HG03521 (cell line): Measurements from ENCODE around the gene LBX2.

Source experiments
- ATAC-seq: cut with Tn5 transposase; IDR thresholded peaks from one replicate; pipeline ENCODE4 v1.9.1; 2021; ENCODE audit warnings: mild to moderate bottlenecking, moderate library complexity; ENCODE audit not compliant: unreplicated experiment

The LBX2 gene

DNA sequence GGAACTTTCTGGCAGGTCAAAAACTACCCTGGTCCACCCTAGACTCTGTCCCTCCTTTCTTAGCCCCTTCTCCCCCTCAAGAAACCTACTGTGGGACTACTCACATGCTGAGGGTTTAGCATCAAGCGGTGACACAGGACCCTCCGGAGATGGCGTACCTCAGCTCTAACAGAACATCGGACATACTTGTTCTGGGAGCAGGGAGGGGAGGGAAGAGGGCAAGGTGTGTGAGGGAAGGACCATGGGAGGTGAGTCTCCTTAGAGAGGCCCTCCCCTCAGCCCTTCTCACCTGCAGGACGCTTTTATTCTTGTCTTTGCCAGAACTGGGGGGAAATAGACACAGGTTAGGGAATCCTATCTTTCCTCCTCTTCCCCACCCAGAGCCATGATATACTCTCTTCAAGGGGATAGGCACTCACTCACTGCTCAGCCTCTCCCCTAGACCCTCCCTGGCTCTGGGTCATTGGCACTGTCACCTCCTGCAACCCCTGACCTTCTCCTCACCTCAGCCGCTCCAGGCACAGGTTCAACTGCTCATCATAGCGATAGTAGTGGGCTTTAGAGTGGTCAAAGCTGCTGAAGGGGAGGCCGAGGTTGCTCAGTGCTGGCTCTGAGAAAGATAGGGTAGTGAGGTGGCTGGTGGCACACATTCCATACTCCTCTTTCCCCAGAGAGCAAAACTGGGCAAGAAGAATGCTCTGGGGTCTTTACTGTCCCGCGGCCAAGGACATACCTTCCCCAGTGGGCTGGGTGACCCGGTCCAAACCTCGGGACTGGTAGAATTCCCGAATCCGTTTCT lies 6.2 kb upstream of the LBX2 start:
- ATAC-seq, result no peak

DNA sequence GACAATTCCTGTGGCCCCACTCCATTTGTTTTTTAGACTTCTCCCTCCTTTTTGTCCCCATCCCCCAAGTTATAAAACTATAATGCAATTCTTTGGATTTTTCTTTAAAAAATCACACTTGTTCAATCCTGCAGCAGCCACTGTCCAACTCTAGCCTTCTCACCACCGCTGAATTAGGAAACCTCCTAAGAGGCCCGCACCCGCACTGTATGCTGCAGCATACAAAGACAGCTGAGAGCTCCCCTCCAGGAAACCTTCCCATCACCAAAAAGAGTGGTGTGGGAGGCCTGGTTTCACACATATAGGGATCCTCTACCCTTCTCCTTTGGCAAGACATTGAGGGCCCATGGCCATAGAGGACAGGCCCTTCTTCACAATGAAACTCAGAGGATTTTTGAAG lies 5.2 kb upstream of the LBX2 start:
- ATAC-seq, result no peak

DNA sequence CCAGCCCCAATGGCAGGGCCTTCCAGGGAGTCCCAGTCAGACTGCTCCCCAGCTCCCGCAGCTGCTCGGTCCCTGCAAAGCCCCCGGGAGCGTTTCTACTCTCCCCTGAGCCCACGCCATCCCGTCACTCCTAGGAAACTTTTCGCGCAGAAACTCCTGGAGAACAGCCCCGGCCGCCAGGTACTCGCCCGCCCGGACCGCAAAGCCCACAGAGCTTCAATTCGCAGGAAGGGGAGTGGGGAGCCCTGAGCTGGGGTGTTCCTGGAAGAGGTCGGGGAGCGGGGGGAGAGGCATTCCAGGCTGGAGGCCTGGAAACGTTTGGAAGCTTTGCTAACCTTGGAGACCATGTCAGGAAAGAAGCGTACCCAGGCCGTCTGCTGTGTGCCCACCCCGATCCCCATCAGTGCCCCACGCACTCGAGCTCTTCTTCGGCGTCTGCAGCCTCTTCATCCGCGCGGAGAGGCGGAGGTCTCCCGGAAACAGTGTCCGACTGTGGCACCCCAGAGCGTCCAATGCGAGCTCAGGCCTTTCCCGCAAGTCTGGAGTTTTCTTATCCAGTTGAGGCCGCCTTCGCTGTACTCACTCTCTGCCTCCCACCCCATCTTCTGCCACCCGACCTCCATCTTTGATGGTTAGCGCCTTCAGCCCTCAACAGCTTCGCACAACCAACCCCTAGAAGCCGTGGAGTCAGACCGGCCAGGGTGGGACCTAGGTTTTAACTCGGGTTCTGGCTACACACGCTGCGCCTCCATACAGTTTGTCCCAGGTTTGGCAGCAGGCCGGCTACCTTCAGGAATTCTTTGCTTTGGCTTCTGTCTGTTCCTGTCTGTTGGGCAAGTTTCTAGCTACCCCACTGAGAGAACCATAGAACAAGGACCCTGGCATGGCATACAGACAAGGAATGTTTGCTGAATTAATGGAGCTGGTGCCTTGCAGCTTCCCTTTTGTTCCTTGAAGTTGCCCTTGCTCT lies 4.4 kb upstream of the LBX2 start:
- no peak for ATAC-seq

DNA sequence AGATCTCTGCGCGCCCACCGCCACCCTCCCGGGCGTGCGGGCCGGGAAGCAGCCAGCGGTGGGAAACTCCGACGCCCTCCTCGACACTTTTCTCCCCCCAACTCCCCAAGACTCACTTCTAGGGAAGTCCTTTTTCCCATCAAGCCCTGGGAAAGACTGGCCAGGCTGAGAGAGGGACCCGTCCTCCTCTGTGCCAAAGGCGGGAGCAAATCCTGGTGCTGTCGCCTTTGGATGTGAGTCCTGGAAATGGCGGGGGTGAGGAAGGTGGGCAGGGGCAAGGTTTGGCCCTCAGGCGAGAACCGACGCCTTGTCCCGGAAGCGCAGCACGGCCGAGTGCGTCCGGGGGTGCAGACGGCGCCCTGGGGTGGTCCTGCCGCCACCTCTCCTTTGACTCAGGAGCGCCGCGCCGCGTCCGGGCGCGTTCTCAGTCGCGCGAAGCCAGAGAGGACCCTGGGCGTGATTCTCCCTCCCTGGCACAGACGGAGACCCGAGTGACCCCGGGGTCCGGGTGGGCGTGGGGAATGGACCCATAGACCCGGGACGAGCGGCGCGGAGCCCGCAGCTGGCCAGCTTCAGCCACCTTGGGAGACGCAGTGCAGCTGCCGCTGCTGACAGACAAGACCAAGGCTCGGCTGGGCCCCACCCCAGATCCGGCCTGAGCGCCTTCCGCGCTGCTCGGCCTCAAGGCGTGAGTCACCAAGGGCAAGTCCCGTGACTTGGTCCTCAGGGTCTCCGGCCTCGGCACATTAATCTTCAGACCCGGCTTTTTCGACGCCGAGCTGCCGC lies 3.5 kb upstream of the LBX2 start:
- ATAC-seq, result peak; percentile 21

DNA sequence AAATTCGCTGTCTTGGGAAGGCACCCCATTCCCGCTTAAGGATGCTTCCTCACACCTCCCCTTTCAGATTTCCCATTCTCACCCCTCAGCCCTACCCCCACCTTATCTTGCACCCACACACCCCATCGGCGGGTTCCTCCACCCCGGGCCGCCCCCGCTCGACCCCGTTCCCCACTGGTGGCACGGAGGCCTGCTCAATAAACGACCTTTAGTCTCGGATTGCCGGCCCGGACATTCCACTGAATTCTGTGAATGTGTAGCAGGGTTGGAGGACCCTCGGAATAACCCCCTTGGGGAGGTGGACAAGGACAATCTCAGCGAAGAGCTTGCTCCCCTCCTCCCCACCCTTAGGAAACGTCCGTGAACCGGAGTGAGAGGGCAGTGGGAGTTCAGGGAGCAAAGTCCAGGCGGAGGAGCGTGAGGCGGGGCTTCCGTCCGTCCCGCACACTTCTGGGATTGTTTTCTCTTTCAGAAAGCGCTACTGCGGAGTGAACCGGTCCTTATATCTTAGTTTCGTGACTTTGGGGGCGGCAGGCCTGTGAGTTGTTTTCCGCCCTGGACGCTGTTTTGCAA lies 2.8 kb upstream of the LBX2 start:
- no peak for ATAC-seq

DNA sequence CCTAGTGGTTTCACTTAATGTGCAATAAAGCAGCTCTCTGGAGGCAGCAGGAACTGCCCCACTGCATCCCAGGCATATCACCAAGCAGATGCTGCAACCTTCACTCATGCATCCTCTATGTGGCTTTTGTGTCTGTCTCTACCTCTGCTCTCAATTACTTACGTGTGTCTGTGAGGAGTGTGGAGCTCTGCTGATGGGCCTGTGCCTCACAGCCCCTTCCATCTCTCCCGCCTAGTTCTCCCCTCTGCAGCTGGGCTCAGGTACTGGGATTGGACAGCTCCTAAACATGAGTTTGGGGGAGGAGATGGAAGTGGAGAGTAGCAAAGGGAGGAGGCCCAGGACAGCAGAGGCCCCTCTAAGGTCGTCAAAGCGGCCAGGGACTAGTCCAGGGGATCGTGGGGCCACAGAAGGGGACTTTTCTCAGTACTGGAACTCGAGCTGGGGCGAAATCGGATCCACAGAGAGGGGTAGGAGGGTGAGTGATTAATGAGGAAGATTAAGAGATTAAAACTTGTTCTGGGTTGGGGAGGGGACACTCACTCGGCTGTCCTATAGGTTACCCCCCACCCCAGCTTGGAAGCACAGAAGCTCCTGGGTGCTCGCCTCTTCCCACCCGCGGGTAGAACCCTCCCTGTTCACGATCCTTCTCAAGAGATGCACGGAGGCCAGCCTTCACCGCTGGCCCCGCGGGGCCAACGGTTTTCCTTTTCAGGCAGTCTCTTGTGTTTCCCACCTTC lies 2.1 kb upstream of the LBX2 start:
- ATAC-seq, result no peak

DNA sequence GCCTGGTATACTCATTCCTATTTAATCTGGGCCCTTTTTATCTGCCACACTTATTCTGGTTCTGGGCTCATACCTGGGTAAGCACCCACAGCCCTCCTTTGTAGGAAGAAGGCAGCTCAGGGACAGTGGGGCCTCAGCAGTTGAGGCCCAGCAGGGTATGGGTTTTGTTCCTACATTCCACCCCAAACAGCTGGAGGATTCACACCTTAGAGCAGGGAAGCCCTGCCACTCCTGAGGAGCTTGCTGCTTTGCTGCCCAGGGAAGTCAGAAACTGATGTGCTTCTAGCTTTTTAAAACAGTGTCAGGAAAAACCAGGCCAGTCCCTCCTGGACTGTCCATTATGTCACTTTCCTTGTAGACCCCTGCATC lies 1.2 kb upstream of the LBX2 start:
- no peak for ATAC-seq

DNA sequence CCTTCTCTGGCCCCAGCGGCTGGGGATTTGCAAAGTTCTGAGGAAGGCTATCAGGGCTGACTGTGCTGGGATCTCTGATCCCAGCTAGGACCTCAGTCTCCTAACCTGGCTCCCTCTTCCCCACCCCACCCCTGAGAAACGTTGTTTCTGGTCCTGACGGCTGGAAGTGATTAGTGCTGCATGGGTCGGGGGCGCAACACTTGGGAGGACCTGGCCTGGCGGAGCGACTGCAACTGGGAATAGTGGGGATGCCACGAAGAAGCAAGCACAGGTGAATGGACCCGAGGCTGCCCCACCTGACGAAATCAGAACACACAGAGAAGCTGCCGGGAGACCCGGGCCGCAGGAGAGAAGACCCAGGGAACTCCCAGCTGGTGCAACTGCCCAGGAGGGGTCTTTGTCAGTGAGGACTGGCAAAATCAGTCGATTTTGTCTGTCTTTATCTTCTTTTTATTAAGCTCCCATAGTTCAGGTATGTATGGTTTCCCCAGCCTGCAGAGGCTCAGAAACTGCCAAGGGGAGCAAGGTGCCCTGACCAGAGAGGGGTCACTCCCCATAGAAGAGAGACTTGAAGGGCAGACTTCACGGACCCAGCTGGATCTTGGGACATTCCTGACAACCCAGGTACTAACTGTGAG lies 656 bp upstream of the LBX2 start:
- ATAC-seq, result no peak

DNA sequence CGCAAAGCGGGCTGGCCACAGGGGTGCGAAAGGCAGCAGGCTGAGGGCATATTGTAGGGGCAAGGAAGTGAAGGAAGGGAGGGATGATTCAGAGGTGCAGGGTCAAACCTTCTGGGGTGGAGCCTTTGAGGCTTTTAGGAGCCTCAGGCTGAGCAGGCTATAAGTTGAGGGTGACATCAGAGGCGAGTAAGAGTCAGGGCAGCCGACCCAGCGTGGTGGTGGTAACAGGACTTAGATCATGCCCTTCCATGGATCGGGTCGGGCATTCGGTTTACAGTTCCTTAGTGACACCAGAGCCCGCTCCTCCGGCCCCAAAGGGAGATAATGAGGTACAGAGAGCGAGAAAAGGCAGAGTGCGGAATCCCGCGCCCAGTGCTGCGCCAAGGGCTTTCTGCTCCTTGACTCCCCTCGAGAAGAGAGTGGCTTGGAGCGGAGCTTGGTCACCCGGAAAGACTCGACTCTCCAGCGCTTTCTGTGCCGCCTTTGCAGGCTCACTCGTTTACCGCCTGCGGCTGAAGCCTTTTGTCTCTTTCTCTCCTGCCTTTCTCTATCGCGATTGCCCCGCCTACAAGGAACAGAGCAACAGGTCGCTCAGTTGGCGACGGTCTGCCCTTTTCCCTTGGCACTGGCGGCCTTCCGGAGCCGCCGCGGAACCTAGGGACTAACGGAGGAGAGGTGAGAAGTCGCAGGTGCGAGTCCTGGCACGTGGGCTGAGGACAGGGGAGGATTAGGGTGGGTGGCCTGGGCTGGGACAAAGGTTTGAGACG lies 720 bp downstream of the LBX2 start:
- no peak for ATAC-seq

DNA sequence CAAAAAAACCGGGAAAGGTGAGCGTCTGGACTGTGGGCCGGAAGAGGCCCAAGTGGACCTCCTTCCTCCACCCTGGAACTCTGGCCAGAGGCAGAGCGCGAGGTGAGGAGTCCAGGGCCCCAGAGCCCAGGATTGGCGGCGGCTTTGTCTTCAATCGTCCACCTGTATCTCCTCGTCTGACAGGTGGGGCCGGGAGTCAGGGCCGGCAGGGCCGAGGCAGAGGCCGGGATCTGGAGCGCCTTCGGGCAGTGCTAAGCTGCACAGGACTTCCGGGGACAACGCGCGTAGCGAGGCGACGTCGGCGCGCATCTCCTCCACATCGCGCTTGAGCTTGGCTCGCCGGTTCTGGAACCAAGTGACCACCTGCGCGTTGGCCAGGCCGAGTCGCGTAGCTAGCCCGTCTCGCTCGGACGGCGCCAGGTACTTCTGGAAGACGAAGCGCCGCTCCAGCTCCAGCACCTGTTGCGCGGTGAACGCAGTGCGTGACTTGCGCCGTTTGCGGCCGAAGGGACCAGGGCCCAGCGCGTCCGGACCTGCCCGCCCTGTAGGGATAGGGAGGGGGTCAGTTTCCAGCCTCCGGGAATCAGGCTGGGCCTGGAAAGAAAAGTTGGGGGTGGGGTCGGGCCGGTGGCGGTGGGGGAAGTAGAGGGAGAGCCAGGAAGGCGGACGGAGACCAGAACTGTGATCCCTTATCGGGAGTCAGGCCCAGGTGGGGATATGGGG lies 1.5 kb downstream of the LBX2 start:
- ATAC-seq, result no peak

DNA sequence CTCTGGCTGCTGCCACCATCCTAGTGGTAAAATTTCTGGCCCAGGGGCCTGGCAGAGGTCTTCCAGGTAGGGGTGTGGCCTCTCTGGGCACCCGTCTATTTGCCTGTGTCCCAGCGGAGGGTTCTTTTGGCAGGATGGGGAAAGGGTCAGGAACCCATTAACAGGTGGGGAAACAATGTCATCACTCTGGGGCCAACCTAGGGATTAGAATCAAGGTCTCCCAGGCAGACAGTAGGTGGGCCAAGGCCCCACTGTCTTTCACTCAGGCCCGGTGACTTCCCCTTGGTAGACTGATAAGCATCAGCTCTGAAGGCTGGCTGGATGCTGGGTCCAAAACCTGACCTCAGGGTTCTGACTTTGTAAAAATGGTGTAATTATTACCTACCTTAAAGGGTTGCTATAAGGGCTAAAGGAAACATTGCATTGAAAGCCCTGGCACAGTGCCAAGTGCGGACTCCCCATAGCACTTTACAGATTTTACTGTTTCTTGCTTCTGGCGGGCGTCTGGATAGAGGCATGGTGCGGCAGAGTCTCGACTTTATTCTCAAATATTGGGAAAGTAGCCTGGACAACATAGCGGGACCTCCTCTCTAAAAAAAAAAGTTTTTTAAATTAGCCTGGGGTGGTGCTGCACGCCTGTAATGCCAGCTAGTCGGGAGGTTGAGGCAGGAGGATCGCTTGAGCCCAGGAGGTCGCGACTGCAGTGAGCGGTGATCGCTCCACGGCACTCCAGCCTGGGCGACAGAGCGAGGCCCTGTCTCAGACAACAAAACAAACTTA lies 2.2 kb downstream of the LBX2 start:
- no peak for ATAC-seq

DNA sequence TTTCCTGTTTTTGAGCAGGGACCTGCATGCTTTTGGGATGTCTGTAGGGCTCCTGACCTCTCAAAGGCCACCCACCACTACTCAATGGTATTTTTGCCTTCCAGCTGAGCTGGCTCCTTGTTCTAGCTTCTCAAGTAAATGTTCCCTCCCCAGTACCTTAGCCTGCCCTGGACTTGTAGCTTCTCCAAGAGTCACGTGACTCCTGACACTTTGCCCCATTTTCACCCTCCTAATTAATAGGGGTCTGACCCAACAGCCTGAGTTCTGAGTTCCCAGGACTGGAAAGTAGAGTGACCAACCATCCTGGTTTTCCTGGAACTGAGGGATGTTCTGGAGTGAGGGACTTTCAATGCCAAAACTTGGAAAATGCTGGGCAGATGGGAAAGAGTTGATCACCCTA lies 4.0 kb downstream of the LBX2 start:
- no peak for ATAC-seq

DNA sequence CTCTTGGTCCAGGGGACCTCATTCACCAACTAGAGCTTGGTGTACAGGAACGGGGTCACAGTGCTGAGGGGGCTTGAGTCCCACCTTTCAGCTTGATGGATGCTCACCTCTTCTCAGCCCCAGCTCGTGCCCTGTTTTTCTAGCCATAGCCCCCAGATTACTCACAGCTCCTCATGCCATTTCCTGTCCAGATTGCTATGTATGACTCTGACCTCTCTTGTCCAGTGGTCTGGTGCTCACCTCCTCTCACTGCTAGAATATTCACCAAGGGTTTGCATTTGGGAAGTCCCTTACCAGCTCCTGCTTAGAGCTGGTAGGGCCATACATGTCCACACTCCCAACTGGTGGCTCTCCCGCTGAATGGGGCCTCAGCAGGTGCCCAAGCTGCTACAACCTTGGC lies 5.9 kb downstream of the LBX2 start:
- ATAC-seq, result no peak

DNA sequence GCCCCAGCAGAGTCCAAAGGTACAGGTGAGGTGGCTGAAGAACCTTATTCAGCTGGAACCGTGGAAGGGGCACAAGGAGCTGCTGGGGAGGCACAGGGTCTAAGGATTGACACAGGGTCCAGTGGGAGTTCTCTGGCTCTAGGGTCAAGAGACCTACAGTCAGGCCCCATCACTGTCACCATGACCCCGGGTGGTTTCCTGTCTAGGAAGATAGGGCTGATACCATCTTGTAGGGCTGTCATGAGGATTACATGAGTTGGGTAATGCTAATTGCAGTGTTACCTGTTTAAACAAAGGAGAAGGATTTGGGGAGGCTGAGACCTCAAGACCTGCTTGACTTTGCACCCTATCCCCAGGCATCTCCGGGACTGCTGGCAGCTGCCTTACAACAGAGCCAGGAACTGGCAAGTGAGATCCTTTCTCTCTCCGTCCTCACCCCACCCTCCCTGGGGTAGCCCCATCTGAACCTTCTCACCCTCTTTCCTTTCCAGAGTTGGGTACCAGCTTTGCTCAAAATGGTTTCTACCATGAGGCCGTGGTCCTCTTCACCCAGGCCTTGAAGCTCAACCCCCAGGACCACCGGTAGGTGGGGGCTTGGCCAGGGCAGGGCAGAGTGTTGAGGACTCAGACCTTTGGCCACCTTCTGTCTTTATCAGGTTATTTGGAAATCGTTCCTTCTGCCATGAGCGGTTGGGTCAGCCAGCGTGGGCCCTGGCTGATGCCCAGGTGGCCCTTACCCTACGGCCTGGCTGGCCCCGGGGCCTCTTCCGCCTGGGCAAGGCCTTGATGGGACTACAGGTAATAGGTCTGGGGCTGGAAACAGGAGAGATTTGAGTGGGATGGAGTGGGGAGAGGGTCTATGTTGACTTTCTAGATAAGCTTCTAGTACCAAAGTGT lies 7.5 kb downstream of the LBX2 start:
- no peak for ATAC-seq

DNA sequence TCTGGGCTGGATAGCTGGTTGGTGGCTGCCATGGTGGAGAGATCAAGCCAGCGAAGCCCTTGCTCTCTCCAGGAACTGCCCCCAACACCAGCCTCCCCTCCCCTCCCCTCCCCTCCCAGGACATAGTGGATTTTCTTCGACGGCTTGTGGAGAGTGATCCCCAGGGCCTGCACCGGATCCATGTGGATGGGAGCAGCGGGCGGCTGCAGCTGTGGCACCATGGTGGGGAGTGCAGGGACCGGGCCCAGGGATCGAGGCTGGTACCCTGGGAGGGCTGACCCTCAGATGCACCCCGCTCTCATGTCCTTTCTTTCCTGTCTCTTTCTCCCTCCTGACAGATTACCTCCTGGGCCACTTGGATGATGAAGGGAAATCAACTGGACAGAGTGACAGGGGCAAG lies 9.5 kb downstream of the LBX2 start:
- ATAC-seq, result no peak

DNA sequence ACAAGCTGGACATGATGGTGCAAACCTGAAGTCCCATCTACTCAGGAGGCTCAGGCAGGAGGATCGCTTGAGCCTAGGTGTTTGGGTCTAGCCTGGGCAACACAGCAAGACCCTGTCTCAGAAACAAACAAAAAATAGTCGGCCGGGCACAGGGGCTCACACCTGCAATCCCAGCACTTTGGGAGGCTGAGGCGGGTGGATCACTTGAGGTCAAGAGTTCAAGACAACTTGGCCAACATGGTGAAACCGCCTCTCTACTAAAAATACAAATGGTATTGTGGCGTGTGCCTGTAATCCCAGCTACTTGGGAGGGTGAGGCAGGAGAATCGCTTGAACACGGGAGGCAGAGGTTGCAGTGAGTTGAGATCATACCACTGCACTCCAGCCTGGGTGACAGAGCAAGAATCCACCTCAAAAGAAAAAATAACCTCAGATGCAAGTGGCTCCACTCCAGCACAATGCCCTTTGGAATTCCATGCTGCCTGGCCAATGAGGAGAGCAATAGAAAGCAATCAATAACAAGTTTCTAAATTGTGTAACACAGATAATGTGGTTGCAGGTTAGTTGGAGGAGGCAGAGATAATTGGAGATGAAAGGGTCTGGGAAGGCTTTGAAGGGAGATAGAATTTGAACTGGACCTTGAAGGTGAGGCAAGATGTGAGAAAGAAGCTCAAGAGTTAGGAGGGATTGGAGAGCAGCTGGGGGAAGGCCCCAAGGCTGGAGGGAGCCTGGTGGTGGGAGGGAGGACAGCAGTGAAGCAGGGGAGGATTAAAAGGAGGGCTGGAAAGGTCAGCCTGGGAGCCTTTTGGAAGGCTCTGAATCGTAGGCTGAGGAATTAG lies 10.5 kb downstream of the LBX2 start:
- no peak for ATAC-seq
